B cell (primary cell): ENCODE results near the gene CCNH.

Experiments
- EZH2 ChIP-seq: IDR thresholded peaks from 2 replicates; pipeline ENCODE4 v1.6.1; 2012; ENCODE audit warnings: borderline replicate concordance, low read depth, mild to moderate bottlenecking, moderate library complexity, low read length; ENCODE audit not compliant: insufficient read depth, poor library complexity, severe bottlenecking
- TF ChIP-seq, protein P1 (sequence below): fragments of 200-600 bp; IDR thresholded peaks from one replicate; pipeline ENCODE4 v1.8.0; 2022; ENCODE audit warnings: antibody characterized with exemption, mild to moderate bottlenecking

DNA sequence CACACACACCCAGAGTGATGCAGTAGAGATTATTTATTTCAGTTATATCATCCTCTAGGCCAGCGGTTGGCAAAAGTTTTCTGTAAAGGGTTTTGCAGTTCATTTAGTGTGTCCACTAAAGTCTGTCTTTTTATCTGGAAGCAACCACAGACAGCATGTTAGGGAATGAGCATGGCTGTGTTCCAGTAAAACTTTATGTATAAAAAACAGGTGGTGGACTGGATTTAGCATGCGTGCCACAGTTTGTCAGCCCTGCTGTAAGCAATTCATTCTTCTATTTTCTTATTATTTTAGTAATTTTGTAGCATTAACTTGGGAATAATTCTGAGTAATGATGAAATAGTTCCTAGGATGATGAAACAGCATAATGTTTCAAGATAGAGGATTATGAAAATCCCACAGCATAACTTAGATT lies 51.7 kb downstream of the CCNH start:
- TF ChIP-seq, protein P1, sequence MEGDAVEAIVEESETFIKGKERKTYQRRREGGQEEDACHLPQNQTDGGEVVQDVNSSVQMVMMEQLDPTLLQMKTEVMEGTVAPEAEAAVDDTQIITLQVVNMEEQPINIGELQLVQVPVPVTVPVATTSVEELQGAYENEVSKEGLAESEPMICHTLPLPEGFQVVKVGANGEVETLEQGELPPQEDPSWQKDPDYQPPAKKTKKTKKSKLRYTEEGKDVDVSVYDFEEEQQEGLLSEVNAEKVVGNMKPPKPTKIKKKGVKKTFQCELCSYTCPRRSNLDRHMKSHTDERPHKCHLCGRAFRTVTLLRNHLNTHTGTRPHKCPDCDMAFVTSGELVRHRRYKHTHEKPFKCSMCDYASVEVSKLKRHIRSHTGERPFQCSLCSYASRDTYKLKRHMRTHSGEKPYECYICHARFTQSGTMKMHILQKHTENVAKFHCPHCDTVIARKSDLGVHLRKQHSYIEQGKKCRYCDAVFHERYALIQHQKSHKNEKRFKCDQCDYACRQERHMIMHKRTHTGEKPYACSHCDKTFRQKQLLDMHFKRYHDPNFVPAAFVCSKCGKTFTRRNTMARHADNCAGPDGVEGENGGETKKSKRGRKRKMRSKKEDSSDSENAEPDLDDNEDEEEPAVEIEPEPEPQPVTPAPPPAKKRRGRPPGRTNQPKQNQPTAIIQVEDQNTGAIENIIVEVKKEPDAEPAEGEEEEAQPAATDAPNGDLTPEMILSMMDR, result no peak
- TF ChIP-seq EZH2, result no peak
